NB4 (cell line): ENCODE results near the gene KIDINS220.

Experiments
- DNase-seq: peaks from one replicate; pipeline ENCODE4 v3.0.0; 2010; ENCODE audit warnings: low read depth
- H3K4me3 ChIP-seq: one replicate; pipeline ENCODE4 v1.5.1; 2011; ENCODE audit warnings: mild to moderate bottlenecking, low read depth, low read length, moderate library complexity
- MYC ChIP-seq: IDR thresholded peaks from 2 replicates; pipeline ENCODE4 v1.6.1; 2011; ENCODE audit warnings: low read depth, low read length
- POLR2A ChIP-seq: IDR thresholded peaks from 2 replicates; pipeline ENCODE4 v1.6.1; 2011; ENCODE audit warnings: mild to moderate bottlenecking; ENCODE audit not compliant: insufficient read length; ENCODE audit errors: extremely low read depth
- TF ChIP-seq, protein P1 (sequence below): IDR thresholded peaks from one replicate; pipeline ENCODE4 v1.5.1; 2012; ENCODE audit warnings: low read depth, low read length
- TF ChIP-seq, protein P2 (sequence below): IDR thresholded peaks from 2 replicates; pipeline ENCODE4 v1.6.1; 2011; ENCODE audit warnings: low read depth, low read length

Gene KIDINS220

GRCh38 chr2:8851811-8852560, 14.6 kb upstream of the KIDINS220 start:
- DNase-seq, result no peak
- H3K4me3 ChIP-seq, result no peak overlapping the region
- TF ChIP-seq, protein P1, sequence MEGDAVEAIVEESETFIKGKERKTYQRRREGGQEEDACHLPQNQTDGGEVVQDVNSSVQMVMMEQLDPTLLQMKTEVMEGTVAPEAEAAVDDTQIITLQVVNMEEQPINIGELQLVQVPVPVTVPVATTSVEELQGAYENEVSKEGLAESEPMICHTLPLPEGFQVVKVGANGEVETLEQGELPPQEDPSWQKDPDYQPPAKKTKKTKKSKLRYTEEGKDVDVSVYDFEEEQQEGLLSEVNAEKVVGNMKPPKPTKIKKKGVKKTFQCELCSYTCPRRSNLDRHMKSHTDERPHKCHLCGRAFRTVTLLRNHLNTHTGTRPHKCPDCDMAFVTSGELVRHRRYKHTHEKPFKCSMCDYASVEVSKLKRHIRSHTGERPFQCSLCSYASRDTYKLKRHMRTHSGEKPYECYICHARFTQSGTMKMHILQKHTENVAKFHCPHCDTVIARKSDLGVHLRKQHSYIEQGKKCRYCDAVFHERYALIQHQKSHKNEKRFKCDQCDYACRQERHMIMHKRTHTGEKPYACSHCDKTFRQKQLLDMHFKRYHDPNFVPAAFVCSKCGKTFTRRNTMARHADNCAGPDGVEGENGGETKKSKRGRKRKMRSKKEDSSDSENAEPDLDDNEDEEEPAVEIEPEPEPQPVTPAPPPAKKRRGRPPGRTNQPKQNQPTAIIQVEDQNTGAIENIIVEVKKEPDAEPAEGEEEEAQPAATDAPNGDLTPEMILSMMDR, result no peak
- TF ChIP-seq POLR2A (no peak), MYC (no peak)
- TF ChIP-seq, protein P2, sequence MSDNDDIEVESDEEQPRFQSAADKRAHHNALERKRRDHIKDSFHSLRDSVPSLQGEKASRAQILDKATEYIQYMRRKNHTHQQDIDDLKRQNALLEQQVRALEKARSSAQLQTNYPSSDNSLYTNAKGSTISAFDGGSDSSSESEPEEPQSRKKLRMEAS, result no peak

DNA sequence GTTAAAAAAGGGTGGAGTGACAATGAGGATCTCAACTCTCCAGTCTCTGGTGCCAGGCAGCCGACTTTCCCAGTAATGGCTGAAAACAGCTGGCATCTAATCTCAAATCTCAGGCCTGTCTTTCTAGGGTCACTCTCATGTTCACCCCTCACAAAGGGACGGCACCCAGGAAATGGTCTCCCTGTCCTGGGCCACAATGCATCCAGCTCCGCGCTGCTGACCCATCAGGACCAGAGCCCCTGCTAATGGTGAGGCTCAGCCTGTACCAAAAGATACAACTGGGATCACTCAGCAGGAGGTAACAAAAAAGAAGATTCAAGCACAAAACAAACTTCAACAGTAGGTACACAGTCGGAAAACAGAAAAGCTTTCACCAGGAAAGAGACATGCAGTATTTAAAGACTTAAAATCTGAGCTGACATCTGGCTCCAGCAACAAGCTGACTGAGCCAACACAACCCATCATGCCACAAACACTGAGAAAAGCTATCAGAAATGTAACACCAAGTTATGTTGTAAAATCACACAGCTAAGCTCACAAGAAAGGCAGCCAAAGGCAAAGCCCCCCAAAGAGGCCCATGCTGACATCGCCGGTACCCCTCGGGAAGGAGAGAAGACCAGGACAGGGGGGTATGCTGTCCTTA, 13.6 kb upstream of the KIDINS220 start:
- TF ChIP-seq, protein P2, result no peak
- no peak for TF ChIP-seq POLR2A

DNA sequence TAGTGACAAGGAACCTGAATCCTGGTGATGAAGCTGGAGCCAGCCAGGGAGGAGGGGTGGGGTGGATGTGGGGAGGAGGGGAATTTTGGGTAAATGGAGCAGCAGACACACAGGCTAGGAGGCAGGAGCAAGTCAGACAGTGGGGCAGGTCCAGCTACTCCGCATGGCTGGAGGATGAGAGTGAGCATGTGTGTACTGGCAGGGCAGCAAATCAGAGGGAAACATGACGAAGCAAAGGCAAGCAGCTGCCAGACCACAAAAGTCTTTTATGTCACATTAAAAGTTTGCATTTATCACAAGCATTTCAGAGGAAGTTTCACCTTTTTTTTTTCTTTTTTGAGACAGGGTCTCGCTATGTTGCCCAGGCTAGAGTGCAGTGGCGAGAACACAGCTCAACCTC, 11.9 kb upstream of the KIDINS220 start:
- H3K4me3 ChIP-seq, result no peak overlapping the region
- DNase-seq, result no peak
- TF ChIP-seq POLR2A (no peak), MYC (no peak)
- TF ChIP-seq, protein P2, result no peak
- TF ChIP-seq, protein P1, result no peak

More for the DNA sequence above, 13.6 kb upstream of the KIDINS220 start:
- DNase-seq, result no peak
- no peak overlapping the region for H3K4me3 ChIP-seq

- H3K4me3 ChIP-seq, result no peak overlapping the region
- no peak for DNase-seq
- TF ChIP-seq POLR2A (no peak), MYC (no peak)
- TF ChIP-seq, protein P2, result no peak
- TF ChIP-seq, protein P1, result no peak
Observed at GRCh38 chr2:8848328-8849100, 11.1 kb upstream of the KIDINS220 start.

DNA sequence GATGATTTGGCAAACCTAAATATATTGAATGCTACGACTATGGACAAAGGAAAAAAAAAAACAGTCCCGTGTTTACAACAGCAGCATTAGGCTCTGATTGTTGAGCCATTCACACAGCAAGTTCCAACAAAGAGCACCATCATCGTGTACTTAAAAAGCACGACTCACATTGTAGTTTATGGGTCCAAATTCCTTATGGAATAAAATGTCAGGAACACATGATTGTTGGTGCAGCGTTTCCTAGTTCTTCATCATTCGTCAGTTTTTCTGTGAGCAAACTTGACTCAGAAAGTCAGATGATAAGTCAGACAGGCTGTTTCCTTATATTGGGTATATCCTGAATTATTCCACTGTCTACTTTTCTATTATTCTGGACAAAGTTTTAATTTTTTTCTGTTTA, 10.0 kb upstream of the KIDINS220 start:
- no peak overlapping the region for H3K4me3 ChIP-seq
- no peak for DNase-seq
- TF ChIP-seq, protein P2, result no peak
- TF ChIP-seq, protein P1, result no peak
- TF ChIP-seq MYC, result no peak

DNA sequence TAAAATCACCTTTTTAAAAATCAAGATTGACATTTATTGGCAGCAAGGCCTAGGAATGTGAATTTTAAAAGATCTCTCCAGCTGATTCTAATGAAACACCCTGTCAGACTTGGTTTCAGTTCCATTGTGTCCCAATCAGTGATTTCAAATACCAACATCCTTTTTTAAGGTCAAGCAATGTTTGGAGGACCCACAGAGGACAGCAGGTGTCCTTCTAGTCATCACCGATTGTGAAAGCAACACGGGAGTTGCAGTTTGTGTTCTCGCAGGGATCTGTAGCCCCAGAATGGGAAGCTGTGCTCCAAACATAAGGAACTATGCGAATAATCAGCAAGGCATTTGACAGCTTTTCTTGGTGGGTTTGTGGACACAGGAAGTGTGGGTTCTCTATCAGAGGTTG, 4.5 kb upstream of the KIDINS220 start:
- peak; percentile 38 for DNase-seq

More for the DNA sequence above, 4.5 kb upstream of the KIDINS220 start:
- TF ChIP-seq, protein P2, result no peak
- TF ChIP-seq, protein P1, result no peak
- TF ChIP-seq POLR2A, result no peak
- no peak for TF ChIP-seq MYC
- no peak overlapping the region for H3K4me3 ChIP-seq
